K562 (cell line): ENCODE measurements around the gene SCARB2.

Experiments used
- GABPB1 ChIP-seq: sonication (generic); formaldehyde crosslinking; IDR thresholded peaks from 2 replicates; pipeline ENCODE4 v1.8.0; 2022; ENCODE audit warnings: mild to moderate bottlenecking, missing genetic modification reagents
- GTF2F1 ChIP-seq: IDR thresholded peaks from 2 replicates; pipeline ENCODE4 v1.6.1; 2011; ENCODE audit warnings: low read depth, low read length, improper control_type of control experiment
- KLF1 ChIP-seq: fragments of 450-650 bp; IDR thresholded peaks from 2 replicates; pipeline ENCODE4 v1.6.1; 2016; ENCODE audit warnings: missing genetic modification characterization, missing compliant biosample characterization
- MAFF ChIP-seq: IDR thresholded peaks from 2 replicates; pipeline ENCODE4 v1.6.1; 2012; ENCODE audit warnings: low read length, improper control_type of control experiment
- NFE2L1 ChIP-seq: fragments of 450-650 bp; IDR thresholded peaks from 2 replicates; pipeline ENCODE4 v1.6.1; 2016; ENCODE audit warnings: missing genetic modification characterization, low read depth, mild to moderate bottlenecking, missing compliant biosample characterization, moderate library complexity, borderline replicate concordance
- POLR2A ChIP-seq: fragments of 450-650 bp; conservative IDR thresholded peaks from 2 replicates; pipeline ENCODE4 v1.6.1; 2016
- RHOXF2B ChIP-seq: fragments of 250-450 bp; sonication (Bioruptor Pico); conservative IDR thresholded peaks from 2 replicates; pipeline ENCODE4 v1.5.1; 2021
- SIX5 ChIP-seq, 2 experiments: IDR thresholded peaks; 2 replicates each; pipeline ENCODE4 v1.6.1; 2011; ENCODE audit warnings: low read length in 2 of 2, borderline replicate concordance in 1 of 2, low read depth in 1 of 2, mild to moderate bottlenecking in 1 of 2, moderate library complexity in 1 of 2; ENCODE audit not compliant: insufficient read depth in 1 of 2
- SREBF2 ChIP-seq: sonication (generic); formaldehyde crosslinking; IDR thresholded peaks from 2 replicates; pipeline ENCODE4 v1.4.0; 2020; ENCODE audit warnings: mild to moderate bottlenecking, missing genetic modification reagents
- TAF1 ChIP-seq: IDR thresholded peaks from 2 replicates; pipeline ENCODE4 v1.6.1; 2011; ENCODE audit warnings: mild to moderate bottlenecking, low read length, moderate library complexity; ENCODE audit not compliant: insufficient read depth, control insufficient read depth, severe bottlenecking; ENCODE audit errors: extremely low read depth
- XRCC3 ChIP-seq: fragments of 450-650 bp; IDR thresholded peaks from 2 replicates; pipeline ENCODE4 v1.6.1; 2017; ENCODE audit warnings: mild to moderate bottlenecking, moderate library complexity
- ZNF586 ChIP-seq: fragments of 450-650 bp; formaldehyde crosslinking; conservative IDR thresholded peaks from 2 replicates; pipeline ENCODE4 v1.4.0; 2020; ENCODE audit warnings: mild to moderate bottlenecking, moderate library complexity
- TF ChIP-seq, protein P1 (sequence below): fragments of 450-650 bp; IDR thresholded peaks from 2 replicates; pipeline ENCODE4 v1.6.1; 2017; ENCODE audit warnings: antibody characterized with exemption, mild to moderate bottlenecking

DNA sequence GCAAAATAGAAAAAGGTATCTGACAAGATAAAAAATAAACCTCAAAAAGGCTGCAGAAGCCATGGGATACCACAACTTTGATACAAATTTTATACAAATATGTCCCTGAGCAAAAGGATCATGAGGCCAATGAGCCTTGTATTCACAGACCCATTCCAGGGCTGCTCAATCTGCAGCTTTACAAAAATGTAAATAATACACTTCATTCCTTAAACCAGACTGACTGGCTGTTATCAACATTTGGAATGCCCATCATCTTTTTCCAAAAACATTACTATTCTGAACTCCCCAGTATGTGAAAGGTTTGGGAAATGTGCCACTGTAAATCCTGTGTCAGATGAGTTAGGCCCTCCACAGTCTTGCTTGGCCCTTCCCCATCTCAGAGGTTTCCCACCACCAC, 25.5 kb downstream of the SCARB2 start:
- TF ChIP-seq MAFF (no peak), GTF2F1 (no peak), SIX5 (IDR thresholded peaks at IDR 0.05; ENCODE audit: borderline replicate concordance in 1 of 2, insufficient read depth in 1 of 2, low read depth in 1 of 2, low read length in 2 of 2) (no peak), TAF1 (no peak), KLF1 (no peak), GABPB1 (no peak), SREBF2 (no peak), ZNF586 (CRISPR knock-in tag) (no peak), RHOXF2B (CRISPR knock-in tag) (no peak), POLR2A (no peak), NFE2L1 (no peak), XRCC3 (no peak)
- TF ChIP-seq, protein P1, sequence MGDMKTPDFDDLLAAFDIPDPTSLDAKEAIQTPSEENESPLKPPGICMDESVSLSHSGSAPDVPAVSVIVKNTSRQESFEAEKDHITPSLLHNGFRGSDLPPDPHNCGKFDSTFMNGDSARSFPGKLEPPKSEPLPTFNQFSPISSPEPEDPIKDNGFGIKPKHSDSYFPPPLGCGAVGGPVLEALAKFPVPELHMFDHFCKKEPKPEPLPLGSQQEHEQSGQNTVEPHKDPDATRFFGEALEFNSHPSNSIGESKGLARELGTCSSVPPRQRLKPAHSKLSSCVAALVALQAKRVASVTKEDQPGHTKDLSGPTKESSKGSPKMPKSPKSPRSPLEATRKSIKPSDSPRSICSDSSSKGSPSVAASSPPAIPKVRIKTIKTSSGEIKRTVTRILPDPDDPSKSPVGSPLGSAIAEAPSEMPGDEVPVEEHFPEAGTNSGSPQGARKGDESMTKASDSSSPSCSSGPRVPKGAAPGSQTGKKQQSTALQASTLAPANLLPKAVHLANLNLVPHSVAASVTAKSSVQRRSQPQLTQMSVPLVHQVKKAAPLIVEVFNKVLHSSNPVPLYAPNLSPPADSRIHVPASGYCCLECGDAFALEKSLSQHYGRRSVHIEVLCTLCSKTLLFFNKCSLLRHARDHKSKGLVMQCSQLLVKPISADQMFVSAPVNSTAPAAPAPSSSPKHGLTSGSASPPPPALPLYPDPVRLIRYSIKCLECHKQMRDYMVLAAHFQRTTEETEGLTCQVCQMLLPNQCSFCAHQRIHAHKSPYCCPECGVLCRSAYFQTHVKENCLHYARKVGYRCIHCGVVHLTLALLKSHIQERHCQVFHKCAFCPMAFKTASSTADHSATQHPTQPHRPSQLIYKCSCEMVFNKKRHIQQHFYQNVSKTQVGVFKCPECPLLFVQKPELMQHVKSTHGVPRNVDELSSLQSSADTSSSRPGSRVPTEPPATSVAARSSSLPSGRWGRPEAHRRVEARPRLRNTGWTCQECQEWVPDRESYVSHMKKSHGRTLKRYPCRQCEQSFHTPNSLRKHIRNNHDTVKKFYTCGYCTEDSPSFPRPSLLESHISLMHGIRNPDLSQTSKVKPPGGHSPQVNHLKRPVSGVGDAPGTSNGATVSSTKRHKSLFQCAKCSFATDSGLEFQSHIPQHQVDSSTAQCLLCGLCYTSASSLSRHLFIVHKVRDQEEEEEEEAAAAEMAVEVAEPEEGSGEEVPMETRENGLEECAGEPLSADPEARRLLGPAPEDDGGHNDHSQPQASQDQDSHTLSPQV: no peak
